Trophoblast cell (in vitro differentiated cells and primary cell): ENCODE results near the gene MUC4.

ENCODE experiments used
- DNase-seq, 2 donors: peaks; one replicate each; pipeline ENCODE4 v3.0.0-alpha.2; 2016
- H2AFZ ChIP-seq: 2 replicates; pipeline ENCODE4 v1.6.1; 2013; ENCODE audit warnings: low read length, moderate library complexity, mild to moderate bottlenecking; ENCODE audit not compliant: insufficient read depth, poor library complexity
- H2AK5ac ChIP-seq: 2 replicates; pipeline ENCODE4 v1.6.1; 2013; ENCODE audit warnings: mild to moderate bottlenecking, low read length
- H2BK120ac ChIP-seq: 2 replicates; pipeline ENCODE4 v1.6.1; 2013; ENCODE audit warnings: low read length, mild to moderate bottlenecking, moderate library complexity; ENCODE audit not compliant: insufficient read depth, poor library complexity
- H2BK12ac ChIP-seq: 2 replicates; pipeline ENCODE4 v1.6.1; 2013; ENCODE audit warnings: mild to moderate bottlenecking, low read length, moderate library complexity
- H2BK5ac ChIP-seq: 2 replicates; pipeline ENCODE4 v1.6.1; 2013; ENCODE audit warnings: low read length, low read depth, moderate library complexity, mild to moderate bottlenecking; ENCODE audit not compliant: poor library complexity
- H3K14ac ChIP-seq: 2 replicates; pipeline ENCODE4 v1.6.1; 2013; ENCODE audit warnings: mild to moderate bottlenecking, low read length
- H3K18ac ChIP-seq: 2 replicates; pipeline ENCODE4 v1.6.1; 2013; ENCODE audit warnings: mild to moderate bottlenecking, low read length
- H3K23ac ChIP-seq: 2 replicates; pipeline ENCODE4 v1.6.1; 2013; ENCODE audit warnings: low read length
- H3K27ac ChIP-seq: 2 replicates; pipeline ENCODE4 v1.5.1; 2013; ENCODE audit warnings: low read depth, mild to moderate bottlenecking, inconsistent platforms, low read length, moderate library complexity
- H3K27me3 ChIP-seq: 2 replicates; pipeline ENCODE4 v1.6.1; 2013; ENCODE audit warnings: inconsistent platforms, mild to moderate bottlenecking, low read length, moderate library complexity; ENCODE audit not compliant: insufficient read depth
- H3K36me3 ChIP-seq, 2 experiments: 1 replicate in 1 of 2; 2 replicates in 1 of 2; pipeline ENCODE4 v1.6.1; 2013; ENCODE audit warnings: low read length in 2 of 2, mild to moderate bottlenecking in 2 of 2, moderate library complexity in 1 of 2; ENCODE audit not compliant: insufficient read depth in 2 of 2, control insufficient read depth in 1 of 2
- H3K4ac ChIP-seq: 2 replicates; pipeline ENCODE4 v1.6.1; 2013; ENCODE audit warnings: low read depth, mild to moderate bottlenecking, low read length, moderate library complexity
- H3K4me1 ChIP-seq, 2 experiments: 1 replicate in 1 of 2; 2 replicates in 1 of 2; pipeline ENCODE4 v1.6.1; 2013; ENCODE audit warnings: low read length in 2 of 2, mild to moderate bottlenecking in 2 of 2, moderate library complexity in 1 of 2; ENCODE audit not compliant: insufficient read depth in 2 of 2, control insufficient read depth in 1 of 2
- H3K4me2 ChIP-seq: 2 replicates; pipeline ENCODE4 v1.6.1; 2013; ENCODE audit warnings: inconsistent platforms, mild to moderate bottlenecking, low read length, moderate library complexity
- H3K4me3 ChIP-seq: 2 replicates; pipeline ENCODE4 v1.5.1; 2013; ENCODE audit warnings: mild to moderate bottlenecking, low read depth, low read length, inconsistent platforms
- H3K79me1 ChIP-seq: one replicate; pipeline ENCODE4 v1.6.1; 2013; ENCODE audit warnings: low read length
- H3K79me2 ChIP-seq: 2 replicates; pipeline ENCODE4 v1.6.1; 2013; ENCODE audit warnings: low read length, mild to moderate bottlenecking; ENCODE audit not compliant: control insufficient read depth, insufficient read depth, poor library complexity
- H3K9ac ChIP-seq: 2 replicates; pipeline ENCODE4 v1.6.1; 2013; ENCODE audit warnings: mild to moderate bottlenecking, low read length
- H3K9me3 ChIP-seq: 2 replicates; pipeline ENCODE4 v1.6.1; 2013; ENCODE audit warnings: low read depth, mild to moderate bottlenecking, control low read depth, inconsistent platforms, low read length; ENCODE audit not compliant: insufficient read depth
- H4K12ac ChIP-seq: 2 replicates; pipeline ENCODE4 v1.6.1; 2013; ENCODE audit warnings: low read depth, mild to moderate bottlenecking, low read length, moderate library complexity
- H4K8ac ChIP-seq: 2 replicates; pipeline ENCODE4 v1.6.1; 2013; ENCODE audit warnings: low read depth, mild to moderate bottlenecking, low read length, moderate library complexity
- H4K91ac ChIP-seq: one replicate; pipeline ENCODE4 v1.6.1; 2013; ENCODE audit warnings: low read depth, mild to moderate bottlenecking, low read length, moderate library complexity
- WGBS: extraction: QIAGEN DNeasy Blood & Tissue Kit; methylation state at CpG from one replicate; pipeline ENCODE4 v1.1.7; 2013; ENCODE audit warnings: missing lambda C conversion rate; ENCODE audit not compliant: insufficient read length, insufficient coverage; ENCODE audit errors: extremely low coverage; 5-methylcytosine and 5-hydroxymethylcytosine counted together

The MUC4 gene

DNA sequence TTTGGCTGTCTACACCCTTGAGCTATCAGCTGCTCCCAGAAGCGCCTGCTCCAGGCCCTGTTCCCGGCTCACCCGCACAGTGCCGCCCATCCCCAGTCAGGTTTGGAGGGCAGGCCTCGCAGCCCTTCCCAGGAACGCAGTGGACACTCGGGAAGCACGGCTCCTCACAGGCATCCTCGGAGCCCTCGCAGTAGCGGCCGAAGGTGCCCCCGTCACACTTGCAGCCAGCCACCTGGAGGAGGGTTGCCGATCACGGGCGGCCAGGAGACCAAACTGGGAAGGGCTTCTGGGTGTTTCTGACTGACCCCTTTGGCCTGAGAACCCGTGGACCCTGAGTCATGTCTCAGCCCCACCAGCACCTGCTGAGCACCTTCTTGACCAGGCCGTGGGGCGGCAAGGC lies 57.6 kb downstream of the MUC4 start:
- Histone ChIP-seq H2AK5ac (no peak overlapping the region), H3K4me1 (no peaks in the 10 kb centered on the region), H2BK12ac (no peak overlapping the region), H3K79me1 (no peaks in the 10 kb centered on the region), H3K9ac (no peak overlapping the region), H3K4me2 (no peak overlapping the region), H2BK120ac (no peak overlapping the region), H3K27ac (no peak overlapping the region), H4K12ac (no peak overlapping the region), H3K9me3 (no peaks in the 10 kb centered on the region), H3K14ac (no peak overlapping the region), H3K36me3 (no peaks in the 10 kb centered on the region), H3K27me3 (no peaks in the 10 kb centered on the region), H3K79me2 (no peaks in the 10 kb centered on the region), H2AFZ (no peak overlapping the region), H3K18ac (no peak overlapping the region), H3K4ac (no peak overlapping the region), H4K91ac (no peak overlapping the region), H3K4me3 (no peak overlapping the region), H3K23ac (no peak overlapping the region), H4K8ac (no peak overlapping the region), H2BK5ac (no peak overlapping the region)
- DNase-seq: no peak
- no CpG with 5 or more reads among the region's 19 CpGs for whole genome bisulfite sequencing

DNA sequence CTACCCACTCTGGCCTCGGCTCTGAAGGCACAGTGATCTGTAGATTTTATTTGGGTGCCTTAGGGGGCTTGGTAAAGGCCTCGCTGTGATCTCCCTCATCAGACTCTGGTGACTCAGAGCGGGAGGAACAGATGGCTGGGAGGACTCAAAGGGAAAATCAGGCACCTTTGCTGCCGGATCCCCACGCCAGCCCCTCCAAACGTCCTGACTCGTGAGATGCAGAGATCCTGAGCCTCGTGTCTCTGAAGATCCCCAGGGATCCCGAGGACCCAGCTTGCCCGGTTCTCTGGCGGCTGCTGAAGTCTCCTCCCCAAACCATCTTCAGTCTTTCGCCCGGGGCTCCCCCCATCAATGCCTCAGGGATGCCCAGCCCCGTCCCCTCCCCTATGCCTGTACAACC lies 58.1 kb downstream of the MUC4 start:
- H3K9me3 ChIP-seq: no peaks in the 10 kb centered on the region
- no peak overlapping the region for H3K4me3 ChIP-seq
- WGBS: no CpG with 5 or more reads among the region's 14 CpGs
- no peak for DNase-seq
- no peak overlapping the region for H2AFZ ChIP-seq
- no peak overlapping the region for H3K14ac ChIP-seq
- H4K91ac ChIP-seq: no peak overlapping the region
- H2BK5ac ChIP-seq: no peak overlapping the region
- no peak overlapping the region for H3K9ac ChIP-seq
- no peak overlapping the region for H2AK5ac ChIP-seq
- H3K4me2 ChIP-seq: no peak overlapping the region
- H3K36me3 ChIP-seq: no peaks in the 10 kb centered on the region
- no peak overlapping the region for H4K12ac ChIP-seq
- H4K8ac ChIP-seq: no peak overlapping the region
- H3K4ac ChIP-seq: no peak overlapping the region
- no peaks in the 10 kb centered on the region for H3K4me1 ChIP-seq
- no peak overlapping the region for H3K18ac ChIP-seq
- no peak overlapping the region for H2BK12ac ChIP-seq
- H3K23ac ChIP-seq: no peak overlapping the region
- no peaks in the 10 kb centered on the region for H3K79me1 ChIP-seq
- H3K27ac ChIP-seq: no peak overlapping the region
- no peaks in the 10 kb centered on the region for H3K79me2 ChIP-seq
- no peaks in the 10 kb centered on the region for H3K27me3 ChIP-seq
- H2BK120ac ChIP-seq: no peak overlapping the region

DNA sequence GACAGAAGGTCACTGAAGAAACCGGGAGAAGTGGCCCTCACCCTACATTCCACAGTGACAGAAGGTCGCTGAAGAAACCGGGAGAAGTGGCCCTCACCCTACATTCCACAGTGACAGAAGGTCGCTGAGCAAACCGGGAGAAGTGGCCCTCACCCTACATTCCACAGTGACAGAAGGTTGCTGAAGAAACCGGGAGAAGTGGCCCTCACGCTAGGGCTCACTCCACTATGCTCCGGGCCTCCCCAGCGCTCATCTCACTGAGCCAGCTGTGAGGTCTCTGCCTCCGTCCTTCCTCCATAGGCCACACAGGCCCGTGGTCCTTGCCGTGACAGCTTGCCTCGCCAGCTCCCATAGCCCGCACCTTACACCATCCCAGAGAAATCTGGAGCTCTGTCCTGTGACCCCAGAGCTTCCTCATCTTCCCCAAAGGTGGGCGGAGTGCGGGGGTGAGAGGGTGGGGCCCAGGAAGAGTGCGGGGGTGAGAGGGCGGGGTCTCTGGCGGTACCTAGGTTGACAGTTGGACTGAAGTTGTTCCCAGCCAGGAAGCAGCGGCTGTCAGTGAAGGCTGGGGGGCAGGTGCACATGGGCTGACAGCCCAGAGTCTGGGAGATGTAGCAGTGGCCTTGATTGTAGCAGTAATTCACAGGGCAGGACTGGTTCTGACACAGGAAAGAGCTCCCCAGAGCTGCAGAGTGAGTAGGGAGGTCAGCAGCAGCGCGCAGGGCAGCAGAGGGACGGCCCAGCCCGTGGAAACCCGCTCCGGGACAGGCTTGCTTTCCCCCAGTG lies 59.0 kb downstream of the MUC4 start:
- H2AK5ac ChIP-seq: no peak overlapping the region
- H3K23ac ChIP-seq: no peak overlapping the region
- no peak overlapping the region for H3K4me3 ChIP-seq
- H3K4me2 ChIP-seq: no peak overlapping the region
- H4K91ac ChIP-seq: no peak overlapping the region
- H3K4ac ChIP-seq: no peak overlapping the region
- no peaks in the 10 kb centered on the region for H3K79me2 ChIP-seq
- H2BK120ac ChIP-seq: no peak overlapping the region
- H3K27me3 ChIP-seq: no peaks in the 10 kb centered on the region
- no peak overlapping the region for H2AFZ ChIP-seq
- H3K9me3 ChIP-seq: peaks cover 3% of the 10 kb centered on the region
- DNase-seq: no peak
- H3K4me1 ChIP-seq: peaks cover 2% of the 10 kb centered on the region in 2 experiments
- H2BK12ac ChIP-seq: no peak overlapping the region
- no peaks in the 10 kb centered on the region for H3K79me1 ChIP-seq
- H4K12ac ChIP-seq: no peak overlapping the region
- no peak overlapping the region for H3K9ac ChIP-seq
- no peaks in the 10 kb centered on the region for H3K36me3 ChIP-seq
- no peak overlapping the region for H2BK5ac ChIP-seq
- no peak overlapping the region for H3K27ac ChIP-seq
- H3K18ac ChIP-seq: no peak overlapping the region
- no peak overlapping the region for H3K14ac ChIP-seq
- no CpG with 5 or more reads among the region's 26 CpGs for WGBS
- H4K8ac ChIP-seq: no peak overlapping the region

DNA sequence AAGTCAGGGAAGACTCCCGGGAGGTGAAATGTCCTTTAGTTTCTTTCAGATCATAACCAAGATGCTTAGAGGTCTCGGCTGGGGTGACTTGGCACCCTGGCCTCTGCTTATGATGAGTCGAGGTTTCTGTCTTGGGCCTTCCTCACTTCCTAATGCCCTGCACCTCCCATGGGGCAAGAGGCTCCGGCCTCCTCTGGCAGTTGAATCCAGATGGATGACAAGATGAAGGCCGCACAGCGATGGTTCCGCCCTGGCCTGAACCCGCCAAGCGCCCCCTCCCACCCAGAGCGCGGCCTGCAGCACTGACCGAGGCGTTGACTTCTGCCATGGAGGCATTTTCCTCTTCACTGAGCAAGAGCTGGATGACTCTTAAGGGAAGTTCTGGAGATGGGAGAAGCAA lies 59.7 kb downstream of the MUC4 start:
- Histone ChIP-seq H3K18ac (no peak overlapping the region), H2AK5ac (no peak overlapping the region), H3K4me1 (peaks cover 2% of the 10 kb centered on the region in 2 experiments), H3K79me2 (no peaks in the 10 kb centered on the region), H2BK12ac (no peak overlapping the region), H3K23ac (no peak overlapping the region), H3K79me1 (no peaks in the 10 kb centered on the region), H4K91ac (no peak overlapping the region), H3K36me3 (no peaks in the 10 kb centered on the region), H3K14ac (no peak overlapping the region), H4K8ac (no peak overlapping the region), H3K4me2 (no peak overlapping the region), H3K4me3 (no peak overlapping the region), H3K4ac (no peak overlapping the region), H2BK120ac (no peak overlapping the region), H2AFZ (no peak overlapping the region), H3K9me3 (peaks cover 3% of the 10 kb centered on the region), H4K12ac (no peak overlapping the region), H3K9ac (no peak overlapping the region), H2BK5ac (no peak overlapping the region), H3K27me3 (no peaks in the 10 kb centered on the region), H3K27ac (no peak overlapping the region)
- no peak for DNase-seq
- WGBS: no CpG with 5 or more reads among the region's 13 CpGs
